Measurements from ENCODE around the gene NDUFAB1. TPM values are rescaled to one million over a fixed set of nuclear protein-coding genes. Genes with fewer than 3 reads are reported as not detected.
A peak's percentile ranks its signal among the peaks of the same experiment; 100 is the strongest.
"Not testable (repeated sequence)": the region's sequence is repeated elsewhere in the genome, so short reads cannot be mapped to it uniquely, and the experiment has no call there.

NDUFAB1 gene
- total RNA-seq, 6 experiments from 2014 or later = 79.4 to 101 (median 89.0) TPM

DNA sequence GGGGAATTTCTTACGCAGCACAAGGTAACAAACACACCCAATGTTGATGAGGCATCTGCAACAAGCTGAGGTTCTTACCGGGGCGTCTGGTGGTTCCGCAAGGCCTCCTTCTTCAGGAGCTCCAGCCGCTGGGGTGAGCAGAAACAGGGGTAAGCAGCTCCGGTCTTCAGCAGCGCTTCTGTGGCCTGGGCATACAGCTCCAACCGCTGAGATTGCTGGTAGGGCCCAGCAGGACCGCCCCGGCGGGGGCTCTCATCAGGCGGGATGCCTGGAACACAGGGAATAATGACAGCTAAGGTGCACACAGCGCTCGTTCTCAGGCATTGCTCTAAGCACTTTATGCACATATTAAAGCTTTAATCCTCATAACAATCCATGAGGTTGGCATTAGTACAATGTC is 51.7 kb downstream of the NDUFAB1 start:
- Mint-ChIP-seq H3K4me3 (no peak overlapping the region), H3K36me3 (ENCODE audit: low read depth) (peaks cover 14% of the 10 kb centered on the region), H3K9me3 (no peaks in the 10 kb centered on the region), H3K27ac (no peak overlapping the region), H3K4me1 (ENCODE audit: low read depth) (peaks cover 1% of the 10 kb centered on the region), H3K27me3 (ENCODE audit: insufficient read depth) (no peaks in the 10 kb centered on the region; the same call in 1 of the 2 replicates)
- TF ChIP-seq, protein P1, sequence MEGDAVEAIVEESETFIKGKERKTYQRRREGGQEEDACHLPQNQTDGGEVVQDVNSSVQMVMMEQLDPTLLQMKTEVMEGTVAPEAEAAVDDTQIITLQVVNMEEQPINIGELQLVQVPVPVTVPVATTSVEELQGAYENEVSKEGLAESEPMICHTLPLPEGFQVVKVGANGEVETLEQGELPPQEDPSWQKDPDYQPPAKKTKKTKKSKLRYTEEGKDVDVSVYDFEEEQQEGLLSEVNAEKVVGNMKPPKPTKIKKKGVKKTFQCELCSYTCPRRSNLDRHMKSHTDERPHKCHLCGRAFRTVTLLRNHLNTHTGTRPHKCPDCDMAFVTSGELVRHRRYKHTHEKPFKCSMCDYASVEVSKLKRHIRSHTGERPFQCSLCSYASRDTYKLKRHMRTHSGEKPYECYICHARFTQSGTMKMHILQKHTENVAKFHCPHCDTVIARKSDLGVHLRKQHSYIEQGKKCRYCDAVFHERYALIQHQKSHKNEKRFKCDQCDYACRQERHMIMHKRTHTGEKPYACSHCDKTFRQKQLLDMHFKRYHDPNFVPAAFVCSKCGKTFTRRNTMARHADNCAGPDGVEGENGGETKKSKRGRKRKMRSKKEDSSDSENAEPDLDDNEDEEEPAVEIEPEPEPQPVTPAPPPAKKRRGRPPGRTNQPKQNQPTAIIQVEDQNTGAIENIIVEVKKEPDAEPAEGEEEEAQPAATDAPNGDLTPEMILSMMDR (IDR thresholded peaks at IDR 0.05) = no peak
- no peak for DNase-seq

DNA sequence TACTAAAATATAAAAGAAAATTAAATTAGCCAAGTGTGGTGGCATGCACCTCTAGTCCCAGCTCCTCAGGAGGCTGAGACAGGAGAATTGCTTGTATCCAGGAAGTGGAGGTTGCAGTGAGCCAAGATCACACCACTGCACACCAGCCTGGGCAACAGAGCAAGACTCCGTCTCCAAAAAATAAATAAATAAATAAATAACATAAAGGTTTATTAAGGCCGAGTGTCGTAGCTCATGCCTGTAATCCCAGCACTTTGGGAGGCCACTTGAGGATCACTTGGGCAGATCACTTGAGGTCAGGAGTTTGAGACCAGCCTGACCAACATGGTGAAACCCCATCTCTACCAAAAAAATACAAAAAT is 55.3 kb downstream of the NDUFAB1 start:
- Mint-ChIP-seq H3K4me1 (ENCODE audit: low read depth) (peaks cover 25% of the 10 kb centered on the region), H3K36me3 (ENCODE audit: low read depth) (peaks cover 12% of the 10 kb centered on the region; the same call in 1 of the 2 replicates)
- not testable (repeated sequence) for H3K27me3 Mint-ChIP-seq (ENCODE audit: insufficient read depth); H3K27ac Mint-ChIP-seq; DNase-seq; H3K9me3 Mint-ChIP-seq; H3K4me3 Mint-ChIP-seq

DNA sequence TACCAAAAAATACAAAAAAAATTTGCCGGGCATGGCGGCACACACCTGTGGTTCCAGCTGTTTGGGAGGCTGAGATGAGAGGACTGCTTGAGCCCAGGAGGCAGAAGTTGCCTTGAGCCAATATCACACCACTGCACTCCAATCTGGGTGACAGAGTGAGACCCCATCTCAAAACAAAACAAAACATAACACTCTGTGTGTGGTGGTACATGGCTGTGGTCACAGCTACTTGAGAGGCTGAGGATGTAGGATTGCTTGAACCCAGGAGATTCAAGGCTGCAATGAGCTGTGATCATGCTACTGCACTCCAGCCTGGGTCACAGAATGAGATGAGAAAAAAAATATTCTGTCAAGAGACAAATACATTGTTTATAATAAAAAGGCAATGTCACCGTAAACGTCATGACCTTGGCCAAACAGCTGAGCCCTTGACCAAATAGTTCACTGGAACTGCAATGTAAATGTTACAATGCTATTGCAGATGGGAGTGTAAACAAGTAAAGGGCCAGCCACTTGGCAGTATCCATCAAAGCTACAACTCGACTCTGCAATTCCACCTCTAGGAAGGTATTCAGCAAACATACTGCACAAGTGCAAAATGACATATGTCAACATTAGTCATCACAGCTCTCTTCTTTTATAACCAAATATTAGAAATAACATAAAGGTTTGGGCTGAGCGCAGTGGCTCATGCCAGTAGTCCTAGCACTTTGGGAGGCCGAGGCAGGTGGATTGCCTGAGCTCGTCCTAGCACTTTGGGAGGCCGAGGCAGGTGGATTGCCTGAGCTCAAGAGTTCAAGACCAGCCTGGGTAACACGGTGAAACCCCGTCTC is 55.9 kb downstream of the NDUFAB1 start:
- Mint-ChIP-seq H3K4me1 (ENCODE audit: low read depth) (peaks cover 31% of the 10 kb centered on the region), H3K9me3 (no peaks in the 10 kb centered on the region), H3K4me3 (no peak overlapping the region), H3K27me3 (ENCODE audit: insufficient read depth) (no peaks in the 10 kb centered on the region; the same call in 1 of the 2 replicates), H3K36me3 (ENCODE audit: low read depth) (peaks cover 12% of the 10 kb centered on the region; the same call in 1 of the 2 replicates), H3K27ac (peak overlapping the region; percentile 26; the same call in 1 of the 2 replicates)
- TF ChIP-seq, protein P1 (IDR thresholded peaks at IDR 0.05) = no peak
- DNase-seq = no peak

DNA sequence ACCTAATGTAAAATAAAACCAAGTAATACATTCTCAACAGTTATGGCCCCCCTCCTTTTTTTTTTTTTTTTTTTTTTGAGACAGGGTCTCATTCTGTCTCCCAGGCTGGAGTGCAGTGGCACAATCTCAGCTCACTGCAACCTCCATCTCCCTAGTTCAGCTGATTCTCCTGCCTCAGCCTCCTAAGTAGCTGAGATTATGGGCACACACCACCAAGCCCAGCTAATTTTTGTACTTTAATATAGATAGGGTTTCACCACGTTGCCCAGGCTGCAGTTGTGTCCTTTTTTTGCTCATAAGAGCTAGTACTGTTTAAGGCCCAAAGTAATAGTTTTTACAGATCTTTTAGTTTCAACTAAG is 57.2 kb downstream of the NDUFAB1 start:
- Mint-ChIP-seq H3K4me3 (no peak overlapping the region), H3K4me1 (ENCODE audit: low read depth) (peaks cover 31% of the 10 kb centered on the region)

DNA sequence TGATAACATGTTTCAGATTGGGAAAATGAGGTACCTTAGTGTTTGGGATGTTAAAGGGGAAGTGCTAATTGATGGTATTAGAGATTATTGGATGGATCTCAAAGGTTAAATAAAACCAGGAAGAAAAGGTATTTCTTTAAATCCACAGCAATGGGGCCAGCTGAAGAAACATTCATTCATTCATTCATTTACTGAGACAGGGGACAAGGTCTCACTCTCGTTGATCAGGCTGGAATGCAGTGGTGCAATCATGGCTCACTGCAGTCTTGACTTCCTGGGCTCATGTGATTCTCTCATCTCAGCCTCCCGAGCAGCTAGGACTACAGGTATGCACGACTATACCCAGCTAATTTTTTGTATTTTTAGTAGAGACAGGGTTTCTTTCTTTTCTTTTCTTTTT is 58.7 kb downstream of the NDUFAB1 start:
- no peak overlapping the region for H3K4me3 Mint-ChIP-seq
- peaks cover 16% of the 10 kb centered on the region; the same call in 1 of the 2 replicates for H3K36me3 Mint-ChIP-seq (ENCODE audit: low read depth)
- H3K4me1 Mint-ChIP-seq (ENCODE audit: low read depth) = peaks cover 31% of the 10 kb centered on the region
- peak overlapping the region; percentile 40 for H3K27ac Mint-ChIP-seq
- no peaks in the 10 kb centered on the region; the same call in 1 of the 2 replicates for H3K27me3 Mint-ChIP-seq (ENCODE audit: insufficient read depth)
- no peak for DNase-seq
- TF ChIP-seq, protein P1 (IDR thresholded peaks at IDR 0.05) = no peak
- no peaks in the 10 kb centered on the region for H3K9me3 Mint-ChIP-seq

More for the DNA sequence above, 57.2 kb downstream of the NDUFAB1 start:
- Mint-ChIP-seq H3K36me3 (ENCODE audit: low read depth) (peaks cover 16% of the 10 kb centered on the region; the same call in 1 of the 2 replicates), H3K27me3 (ENCODE audit: insufficient read depth) (no peaks in the 10 kb centered on the region; the same call in 1 of the 2 replicates), H3K9me3 (no peaks in the 10 kb centered on the region), H3K27ac (peak overlapping the region; percentile 89)
- no peak for DNase-seq
- TF ChIP-seq, protein P1 (IDR thresholded peaks at IDR 0.05) = no peak

DNA sequence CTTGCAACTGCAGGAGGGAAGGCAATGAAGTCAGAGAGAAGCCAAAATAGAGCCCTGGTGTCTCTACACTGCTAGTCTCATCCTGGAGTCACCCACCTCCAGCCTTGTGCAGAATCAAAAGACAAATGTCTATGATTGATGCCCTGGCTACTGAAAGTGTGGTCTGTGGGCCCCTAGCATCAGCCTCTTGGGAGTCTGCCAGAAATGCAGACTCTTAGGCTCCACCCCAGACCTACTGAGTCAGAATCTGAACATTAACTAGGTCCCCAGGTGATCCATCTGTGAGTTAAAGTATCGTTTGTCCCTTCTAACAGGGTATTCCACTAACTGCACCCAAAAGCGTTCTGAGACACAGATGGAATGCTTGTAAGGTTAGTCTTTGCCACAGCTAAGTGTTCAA is 60.2 kb downstream of the NDUFAB1 start:
- Mint-ChIP-seq H3K4me3 (no peak overlapping the region), H3K27ac (no peak overlapping the region; the same call in 1 of the 2 replicates), H3K4me1 (ENCODE audit: low read depth) (peaks cover 31% of the 10 kb centered on the region), H3K36me3 (ENCODE audit: low read depth) (peaks cover 12% of the 10 kb centered on the region; the same call in 1 of the 2 replicates), H3K27me3 (ENCODE audit: insufficient read depth) (no peaks in the 10 kb centered on the region; the same call in 1 of the 2 replicates), H3K9me3 (no peaks in the 10 kb centered on the region)
- TF ChIP-seq, protein P1 (IDR thresholded peaks at IDR 0.05) = no peak
- no peak for DNase-seq
